KG1 (cell line): ENCODE data around the gene CUL1.

ENCODE experiments used
- DNase-seq: peaks from one replicate; lab custom pipeline; 2025; lab: John Stamatoyannopoulos, UW

CUL1 gene

GRCh38 chr7:148761499-148762278, 63.0 kb downstream of the CUL1 start:
- no peak for DNase-seq

- DNase-seq: no peak
Observed at GRCh38 chr7:148763622-148764021, 64.9 kb downstream of the CUL1 start.

GRCh38 chr7:148770004-148770403, 71.3 kb downstream of the CUL1 start:
- no peak for DNase-seq

- DNase-seq: no peak
Observed at GRCh38 chr7:148772297-148773089, 73.8 kb downstream of the CUL1 start.

GRCh38 chr7:148773334-148773733, 74.6 kb downstream of the CUL1 start:
- no peak for DNase-seq

- DNase-seq: no peak
Observed at GRCh38 chr7:148774471-148774870, 75.8 kb downstream of the CUL1 start.

- no peak for DNase-seq
Observed at GRCh38 chr7:148782757-148783456, 84.2 kb downstream of the CUL1 start.

GRCh38 chr7:148783801-148784527, 85.3 kb downstream of the CUL1 start:
- DNase-seq: no peak

- no peak for DNase-seq
Observed at GRCh38 chr7:148787571-148788295, 89.0 kb downstream of the CUL1 start.

GRCh38 chr7:148789220-148789619, 90.5 kb downstream of the CUL1 start:
- DNase-seq: no peak

GRCh38 chr7:148790131-148790726, 91.5 kb downstream of the CUL1 start:
- no peak for DNase-seq

GRCh38 chr7:148790850-148791249, 92.1 kb downstream of the CUL1 start:
- no peak for DNase-seq

- no peak for DNase-seq
Observed at GRCh38 chr7:148791546-148791945, 92.8 kb downstream of the CUL1 start.

- no peak for DNase-seq
Observed at GRCh38 chr7:148793590-148793989, 94.9 kb downstream of the CUL1 start.

GRCh38 chr7:148794476-148794875, 95.8 kb downstream of the CUL1 start:
- DNase-seq: no peak

- DNase-seq: no peak
Observed at GRCh38 chr7:148796841-148797240, 98.1 kb downstream of the CUL1 start.

- no peak for DNase-seq
Observed at GRCh38 chr7:148799893-148800555, 101.3 kb downstream of the CUL1 start.

GRCh38 chr7:148800677-148801076, 102.0 kb downstream of the CUL1 start:
- DNase-seq: no peak

GRCh38 chr7:148802101-148802493, 103.4 kb downstream of the CUL1 start:
- no peak for DNase-seq

- DNase-seq: no peak
Observed at GRCh38 chr7:148803094-148803493, 104.4 kb downstream of the CUL1 start.
